NK-92 (cell line): ENCODE data around the gene DLG5.

ENCODE experiments used
- DNase-seq: peaks from one replicate; lab custom pipeline; 2025; ENCODE audit not compliant: unreplicated experiment; lab: John Stamatoyannopoulos, UW

The DLG5 gene

DNA sequence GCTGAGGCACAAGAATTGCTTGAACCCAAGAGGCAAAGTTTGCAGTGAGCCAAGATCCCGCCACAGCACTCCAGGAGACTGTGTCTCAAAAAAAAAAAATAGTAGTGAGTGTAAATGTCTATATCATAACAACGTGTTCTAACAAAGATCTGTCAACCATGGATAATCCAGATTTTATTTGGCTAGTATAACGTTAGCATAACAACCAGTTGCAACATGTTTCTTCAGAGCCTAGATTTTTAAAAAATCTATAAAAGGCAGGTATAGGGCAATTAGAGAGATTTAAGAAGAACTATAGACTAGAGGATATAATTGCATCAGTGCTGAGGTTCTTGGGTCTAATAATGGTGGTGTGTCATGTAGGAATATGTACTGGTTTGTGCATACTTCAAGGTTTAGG, 30.5 kb downstream of the DLG5 start:
- DNase-seq, result no peak

DNA sequence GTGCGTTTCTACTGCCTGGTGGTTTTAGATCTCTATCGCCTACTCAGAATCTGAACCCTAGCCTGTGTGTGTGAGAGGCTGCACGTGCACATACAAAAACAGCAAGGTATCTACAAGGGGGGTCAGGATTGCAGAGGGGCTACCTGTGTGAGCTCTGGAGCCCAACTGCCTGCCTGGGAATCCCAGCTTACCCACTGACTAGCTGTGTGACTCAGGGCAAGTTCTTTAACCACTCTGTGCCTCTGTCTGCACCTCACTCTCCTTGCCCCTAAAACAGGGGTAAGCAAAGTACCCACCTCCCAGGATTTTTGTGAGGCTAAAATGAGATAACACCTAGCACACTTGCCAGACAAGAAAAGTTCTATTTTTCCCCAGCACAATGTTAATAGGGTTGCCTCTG, 32.5 kb downstream of the DLG5 start:
- no peak for DNase-seq

DNA sequence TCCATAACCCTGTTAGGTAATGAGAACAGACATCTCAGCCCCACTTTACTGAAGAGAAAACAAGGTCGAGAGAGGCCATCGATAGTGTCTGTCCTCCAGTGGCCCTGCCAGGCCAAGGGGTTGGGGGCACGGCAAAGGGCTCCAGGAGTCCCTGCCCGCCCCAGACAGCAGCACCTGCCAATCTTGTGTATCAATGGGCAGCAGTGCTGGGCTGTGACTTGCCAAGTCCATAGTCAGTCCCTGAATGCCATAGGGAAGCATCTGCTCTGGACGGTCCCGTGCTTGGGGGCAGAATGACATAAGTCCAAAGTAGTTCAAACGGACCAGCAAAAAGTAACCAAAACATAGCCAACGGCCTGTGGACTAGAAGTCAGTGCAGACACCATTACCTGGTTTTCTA, 33.2 kb downstream of the DLG5 start:
- no peak for DNase-seq

DNA sequence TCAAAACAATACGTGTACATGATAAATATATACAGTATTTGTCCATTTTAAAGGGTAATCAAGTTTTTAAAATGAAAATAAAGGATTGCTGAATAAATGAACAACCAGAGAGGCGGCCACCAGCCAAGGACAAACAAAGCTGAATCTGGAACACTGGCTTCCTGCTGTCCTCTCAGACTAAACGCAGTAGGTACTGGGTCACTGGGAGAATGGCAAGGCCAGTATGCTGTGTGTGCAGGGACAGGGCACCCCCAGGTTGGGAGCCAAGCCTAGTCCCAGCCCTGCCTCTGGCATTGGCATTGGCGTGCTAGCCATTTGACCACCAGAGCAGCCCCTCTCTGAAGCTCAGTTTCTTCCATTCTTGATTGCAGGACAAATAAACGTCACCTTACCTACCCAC, 33.8 kb downstream of the DLG5 start:
- no peak for DNase-seq

DNA sequence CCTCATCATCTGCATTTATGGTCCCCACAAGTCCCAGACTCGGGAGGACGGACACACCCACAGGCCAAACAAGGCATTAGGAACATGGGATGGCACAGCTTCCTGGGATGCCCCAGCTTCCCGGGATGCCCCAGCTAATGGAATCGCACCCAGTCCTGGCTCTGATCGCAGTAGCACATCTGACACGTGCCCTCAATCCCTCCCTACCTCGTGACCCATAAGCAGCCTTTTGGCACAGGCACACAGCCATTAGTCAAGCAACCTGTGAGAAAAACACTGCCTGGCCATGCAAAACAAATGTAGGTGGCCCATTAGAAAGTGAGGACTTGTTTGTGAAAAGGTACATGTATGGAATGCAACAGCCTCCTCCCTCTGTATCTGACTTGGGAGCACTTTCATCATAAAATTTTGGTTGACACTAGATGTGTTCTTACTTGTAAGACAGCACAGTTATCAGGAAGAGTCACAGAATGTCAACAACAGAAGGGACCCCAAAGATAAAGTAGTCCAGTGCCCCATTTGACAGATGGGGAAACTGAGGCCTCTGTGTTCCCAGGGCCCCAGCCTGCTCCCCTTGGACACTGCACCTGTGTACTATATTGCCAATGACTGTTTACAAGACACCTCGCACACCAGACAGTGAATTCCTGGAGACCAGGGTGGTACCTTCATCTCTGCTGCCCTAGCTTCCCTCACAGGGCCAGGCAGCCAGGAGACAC, 34.4 kb downstream of the DLG5 start:
- DNase-seq, result no peak

DNA sequence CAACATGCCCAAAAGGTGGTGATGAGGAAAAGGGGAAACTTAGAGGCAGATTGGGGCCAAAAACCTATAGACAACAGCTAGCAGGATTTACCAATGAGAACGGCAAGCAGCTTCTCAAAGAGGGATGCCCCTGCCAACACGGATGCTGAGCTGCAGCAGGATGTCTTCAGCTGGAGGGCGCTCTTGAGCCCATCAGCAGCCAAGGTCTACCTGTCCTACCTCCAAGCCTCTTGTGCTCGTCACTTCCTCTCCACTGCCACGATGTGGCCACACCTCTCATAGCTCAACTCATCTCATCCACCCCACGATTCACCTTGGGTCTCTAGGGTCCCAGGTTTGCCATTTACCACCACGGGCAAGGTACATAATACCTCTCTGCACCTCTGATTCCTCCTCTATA, 36.5 kb downstream of the DLG5 start:
- no peak for DNase-seq

DNA sequence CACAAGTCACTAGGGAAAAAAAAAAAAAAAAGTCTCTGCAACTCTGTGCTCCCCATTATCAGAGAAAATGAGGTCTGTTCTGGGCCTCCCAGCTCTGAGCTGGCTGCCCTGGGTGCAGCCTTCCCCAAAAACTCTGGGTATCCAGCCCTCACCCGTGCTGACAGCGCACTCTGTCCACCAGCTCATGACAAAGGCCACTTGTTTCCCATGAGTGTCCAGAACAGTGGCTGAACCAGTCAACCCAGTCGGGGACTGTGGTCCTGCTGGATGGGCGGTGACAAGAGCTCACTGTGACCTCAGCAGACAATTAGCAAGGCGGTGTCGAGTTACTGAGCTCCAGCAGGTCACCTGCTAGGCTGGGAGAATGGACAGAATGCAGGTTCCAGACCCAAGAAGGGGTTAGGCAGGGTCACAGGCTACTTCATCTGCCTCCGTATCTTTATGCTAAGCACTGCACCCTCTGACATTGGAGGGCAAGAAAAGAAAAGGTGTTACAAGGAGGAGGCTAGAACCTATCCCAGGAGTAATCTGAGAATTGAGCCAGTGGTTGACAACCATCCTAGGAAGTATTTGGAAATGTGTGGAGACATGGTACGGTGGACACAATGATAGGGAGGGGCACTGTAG, 37.2 kb downstream of the DLG5 start:
- no peak for DNase-seq

DNA sequence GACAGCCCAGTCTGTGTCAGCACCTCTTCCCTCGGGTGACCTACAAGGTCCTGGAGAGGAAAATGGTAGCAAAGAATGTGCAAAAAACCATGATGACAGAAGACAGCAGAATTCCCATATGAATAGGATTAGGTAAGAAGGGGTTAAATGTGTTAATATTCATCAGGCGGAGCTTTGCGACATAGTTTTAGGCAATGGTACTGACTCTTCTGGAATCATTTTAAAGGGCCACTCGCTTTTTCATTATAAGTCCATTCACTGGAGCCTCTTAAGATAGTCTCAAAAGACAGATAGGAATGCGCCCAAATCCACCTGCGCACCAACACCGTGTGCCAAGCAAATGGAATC, 38.2 kb downstream of the DLG5 start:
- DNase-seq, result no peak

DNA sequence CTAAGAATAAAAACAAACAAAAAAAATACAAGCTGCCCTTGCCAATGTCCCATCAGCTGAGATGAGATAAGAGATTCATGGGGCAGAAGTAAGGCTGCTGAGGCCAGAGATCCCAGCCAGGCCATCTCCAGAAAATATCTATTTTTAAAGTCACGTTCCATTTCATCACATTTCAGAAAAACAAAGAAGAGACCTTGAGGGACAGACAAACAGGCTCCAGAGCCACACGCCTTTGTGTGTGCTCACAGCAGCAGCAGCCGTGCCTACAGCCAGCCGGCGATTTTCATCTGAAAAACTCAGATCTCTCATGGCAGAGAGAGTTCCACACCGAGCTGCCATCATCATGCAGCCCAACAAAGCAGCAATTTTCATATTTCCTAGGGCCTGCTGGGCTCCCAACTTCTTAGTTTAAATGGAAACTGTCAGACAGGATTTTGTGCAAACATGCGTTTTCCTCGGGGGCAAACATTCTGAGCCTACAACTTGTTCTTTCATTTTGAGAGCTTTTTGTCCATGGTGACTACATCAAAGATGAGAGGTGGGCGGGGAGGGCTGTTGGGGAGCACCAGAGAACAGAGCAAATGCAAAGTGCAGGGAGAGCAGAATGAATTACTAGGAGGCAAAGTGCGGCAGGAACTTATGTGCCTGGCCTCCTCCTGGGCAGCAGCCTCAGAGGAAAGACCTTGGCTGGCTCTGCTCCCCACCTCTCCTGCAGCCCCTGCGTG, 38.8 kb downstream of the DLG5 start:
- DNase-seq, result no peak

DNA sequence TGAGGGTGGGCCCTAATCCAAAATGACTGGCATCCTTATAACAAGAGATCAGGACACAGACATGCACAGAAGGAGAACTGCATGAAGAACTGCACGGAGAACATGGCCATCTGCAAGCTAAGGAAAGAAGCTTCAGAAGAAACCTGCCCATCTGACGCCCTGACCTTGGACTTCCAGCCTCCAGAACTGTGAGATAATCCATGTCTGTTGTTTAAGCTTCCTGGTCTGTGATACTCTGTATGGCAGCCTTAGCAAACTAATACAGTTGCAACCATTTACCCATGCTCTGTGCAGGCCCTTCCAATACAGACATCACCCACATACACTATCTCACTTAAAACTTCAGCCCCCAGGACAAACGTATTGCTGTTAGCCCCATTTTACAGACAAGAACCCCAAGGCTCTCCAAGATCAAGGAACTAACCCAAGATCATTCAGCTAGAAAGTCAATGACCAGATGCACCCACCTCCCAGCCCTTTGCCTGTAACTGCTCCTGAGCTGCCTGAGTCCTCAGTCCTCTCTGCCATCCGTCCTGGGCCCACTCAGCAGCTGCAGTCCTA, 39.7 kb downstream of the DLG5 start:
- no peak for DNase-seq

DNA sequence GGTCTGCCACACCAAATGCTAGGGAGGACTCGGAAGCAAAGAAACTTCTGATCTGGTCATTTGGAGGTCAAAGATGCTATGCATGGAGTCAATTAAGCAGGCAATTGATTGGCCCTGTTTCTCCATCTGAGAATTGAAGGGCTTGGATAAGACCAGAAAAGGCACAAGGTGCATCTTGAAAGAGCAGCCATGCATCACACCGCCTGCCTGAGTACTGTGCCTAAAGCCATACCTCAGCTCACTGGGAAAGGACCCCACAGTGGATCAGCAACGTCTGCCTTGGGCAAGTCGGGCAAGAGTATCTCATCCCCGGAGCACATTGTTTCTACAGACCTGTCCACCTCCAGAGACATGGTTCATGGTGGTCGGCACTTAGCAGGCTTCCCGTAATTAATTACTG, 42.4 kb downstream of the DLG5 start:
- no peak for DNase-seq

DNA sequence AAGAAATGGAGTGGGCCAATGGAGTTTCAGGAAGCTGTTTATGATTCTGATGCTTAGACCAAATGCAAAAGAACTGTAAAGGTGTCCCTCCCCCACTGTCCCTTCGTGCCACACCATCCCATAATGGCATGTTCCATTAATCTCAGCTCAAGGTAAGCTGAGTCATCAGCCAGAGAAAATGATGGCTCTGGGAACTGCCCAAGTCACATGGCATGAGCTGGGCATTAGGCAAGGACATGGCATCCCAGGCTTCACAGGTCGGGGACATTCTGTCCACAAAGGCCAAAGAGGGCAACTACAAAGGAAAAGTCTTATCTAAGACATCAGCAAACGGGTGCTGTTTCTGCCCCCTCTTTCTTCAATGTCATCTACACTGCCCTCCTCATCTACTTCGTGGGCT, 44.9 kb downstream of the DLG5 start:
- no peak for DNase-seq

DNA sequence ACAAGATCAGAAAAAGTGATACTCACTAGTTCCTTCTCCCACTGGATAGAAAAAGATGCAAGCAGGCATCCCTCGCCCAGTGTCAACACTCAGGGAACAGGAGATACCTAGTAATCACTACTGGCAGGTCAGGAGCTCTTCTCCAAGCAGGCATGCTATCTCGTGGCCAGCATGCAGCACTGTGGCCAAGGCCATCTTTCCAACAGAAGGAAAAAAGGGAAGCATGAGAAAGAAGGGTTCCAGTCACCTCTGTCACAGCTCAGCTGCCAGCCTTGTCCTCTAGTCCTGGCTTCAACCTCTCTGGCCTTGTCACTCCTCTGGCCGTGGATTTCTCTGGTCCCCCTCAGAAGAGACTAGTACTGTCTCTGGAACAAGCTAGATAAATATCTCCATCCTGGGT, 45.3 kb downstream of the DLG5 start:
- DNase-seq, result no peak

DNA sequence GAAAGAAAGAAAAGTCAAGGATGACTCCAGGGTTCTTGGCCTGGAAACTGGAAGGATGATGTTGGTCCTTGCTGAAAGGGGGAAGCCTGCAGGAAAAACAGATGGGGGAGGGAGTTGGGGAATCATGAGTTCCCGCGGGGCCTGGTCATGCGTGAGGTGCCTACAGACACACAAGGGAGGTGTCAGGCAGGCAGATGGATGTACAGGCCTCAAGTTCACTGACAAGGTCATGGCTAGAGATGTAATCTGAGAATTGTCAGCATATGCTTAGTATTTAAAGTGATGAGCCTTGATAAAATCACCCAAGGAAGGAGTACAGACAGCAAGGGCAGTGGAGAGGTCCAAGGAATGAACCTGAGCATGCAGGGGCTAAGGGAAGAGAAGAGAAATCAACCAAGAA, 46.8 kb downstream of the DLG5 start:
- DNase-seq, result no peak

DNA sequence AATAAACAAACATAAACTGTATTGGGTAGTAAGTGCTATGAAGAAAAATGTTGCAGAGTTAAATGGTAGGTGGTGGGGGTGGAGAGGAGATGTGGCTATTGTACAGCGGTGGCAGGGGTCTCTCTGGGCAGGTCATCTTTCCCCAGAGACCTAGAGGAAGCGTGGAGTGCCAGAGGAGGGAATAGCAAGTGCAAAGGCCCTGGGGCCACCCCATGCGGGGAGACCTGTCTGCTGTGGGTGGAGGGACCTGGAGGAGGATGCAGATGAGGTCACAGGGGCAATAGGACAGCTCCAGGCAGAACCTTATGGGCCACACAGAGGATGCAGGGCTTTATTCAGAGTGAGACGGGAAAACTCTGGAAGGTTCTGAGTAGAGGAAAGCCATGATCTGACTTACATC, 47.5 kb downstream of the DLG5 start:
- no peak for DNase-seq

DNA sequence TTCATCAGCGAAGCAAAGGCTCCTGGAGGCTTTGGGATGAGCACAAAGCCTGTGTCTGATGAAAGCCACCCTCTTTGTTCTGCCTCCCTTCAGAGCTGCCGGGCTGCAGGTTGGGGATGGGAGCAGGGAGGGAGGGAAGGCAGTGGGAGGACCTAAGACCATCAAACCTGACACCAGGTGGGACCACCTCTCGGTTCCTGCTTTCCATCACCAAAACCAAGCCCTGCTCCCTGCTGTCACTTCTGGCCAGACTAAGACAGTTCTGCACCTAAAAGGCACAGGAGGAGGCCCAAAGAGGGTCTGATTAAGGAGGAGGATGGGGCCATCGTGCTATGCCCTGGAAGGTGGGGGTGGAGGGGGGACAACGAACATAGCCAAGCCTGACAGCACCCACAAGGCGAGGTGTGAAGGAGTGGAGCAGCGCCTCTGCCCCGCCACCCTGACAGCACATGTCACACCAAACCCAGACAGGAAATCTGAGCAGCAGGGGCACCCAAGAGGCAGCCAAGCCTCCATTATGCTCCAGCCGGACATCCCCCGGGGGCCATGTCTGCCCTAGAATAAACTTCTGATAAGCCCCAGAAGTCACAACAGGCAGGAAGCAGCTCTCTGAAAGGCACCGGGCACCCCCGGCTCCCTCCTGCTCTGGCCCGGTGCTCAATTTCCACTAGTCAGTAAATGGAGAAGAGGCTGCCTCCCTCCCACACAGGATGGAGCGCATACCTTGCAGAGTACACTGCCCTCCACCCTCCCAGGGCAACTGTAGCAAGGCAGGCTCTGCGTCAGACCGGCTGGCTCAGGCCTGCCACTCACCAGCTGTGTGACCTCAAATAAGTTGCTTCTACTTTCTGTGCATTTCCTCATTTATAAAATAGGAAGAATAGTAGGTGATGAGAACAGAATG, 48.9 kb downstream of the DLG5 start:
- DNase-seq, result no peak

DNA sequence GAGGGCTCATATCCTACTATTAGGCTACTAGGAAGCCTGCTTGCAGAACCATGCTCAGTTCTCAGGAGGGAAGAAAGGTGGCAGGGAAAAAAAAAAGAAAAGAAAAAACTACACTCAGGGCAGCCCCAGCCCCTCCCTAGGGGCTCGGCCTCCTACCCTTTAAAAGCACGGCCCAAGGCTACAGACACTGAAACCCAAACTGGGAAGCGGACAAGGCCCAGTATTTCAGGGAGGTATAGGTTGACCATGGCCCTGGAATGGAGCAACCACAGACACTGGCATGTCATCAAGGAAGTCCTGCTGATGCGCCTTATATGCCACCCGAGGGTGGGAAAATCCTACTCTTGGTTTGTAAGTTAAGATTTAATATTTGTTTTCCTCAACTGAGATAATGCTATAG, 50.8 kb downstream of the DLG5 start:
- no peak for DNase-seq

DNA sequence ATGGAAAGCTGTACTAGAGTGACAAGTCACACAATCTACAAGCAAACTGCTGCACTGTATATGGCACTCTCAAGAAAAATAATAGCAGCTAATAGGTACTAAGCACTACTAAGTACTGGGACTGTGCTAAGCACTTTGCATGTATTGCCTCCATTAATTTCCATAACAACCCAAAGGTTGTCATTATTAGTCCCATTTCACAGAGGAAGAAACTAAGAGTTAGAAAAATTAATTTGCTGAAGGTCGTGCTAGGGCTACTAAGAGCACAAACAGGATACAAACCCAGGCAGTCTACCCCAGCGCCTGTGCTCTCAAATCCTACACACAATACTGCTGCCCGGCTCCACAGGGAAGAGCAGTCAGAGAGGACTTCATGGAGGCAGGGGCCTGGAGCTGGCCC, 51.7 kb downstream of the DLG5 start:
- DNase-seq, result no peak

DNA sequence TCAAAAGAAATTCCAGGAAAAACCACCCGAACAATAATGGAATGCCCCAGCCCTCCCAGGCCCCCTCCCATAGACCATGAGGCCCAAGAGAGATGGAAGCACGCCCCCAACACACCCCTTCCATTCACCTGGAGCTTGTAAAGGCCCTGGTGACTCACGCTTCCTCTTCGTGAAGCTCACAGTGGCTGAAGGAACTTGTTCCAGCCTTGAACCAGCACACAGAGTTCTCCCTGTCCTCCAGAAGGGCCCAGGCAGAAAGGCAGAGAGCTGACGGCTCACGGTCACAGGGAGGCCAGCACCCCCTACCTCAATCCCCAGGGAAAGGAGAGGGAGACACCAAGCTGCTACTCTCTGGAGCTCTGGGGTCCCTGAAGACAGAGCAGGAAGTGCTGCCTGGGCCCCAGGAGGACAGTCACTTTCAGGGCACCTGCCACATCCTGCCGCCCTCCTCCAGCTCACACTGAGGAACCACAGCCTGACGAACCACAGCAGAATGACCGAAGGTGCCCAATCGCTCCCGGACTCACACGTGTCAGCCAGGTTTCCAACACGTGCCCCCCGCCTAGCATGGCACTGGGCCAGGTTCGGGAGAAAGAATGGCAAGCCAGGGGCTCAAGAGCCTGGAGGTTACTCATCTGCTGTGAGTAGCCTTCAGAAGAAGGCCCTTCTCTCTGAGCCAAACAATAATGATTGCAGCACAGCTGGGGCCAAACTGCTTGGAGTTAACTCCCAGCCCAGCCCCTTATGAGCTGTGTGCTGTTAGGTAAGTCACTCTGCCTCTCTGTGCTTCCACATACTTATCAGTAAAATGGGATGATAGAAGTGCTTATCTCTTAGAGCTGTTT, 52.8 kb downstream of the DLG5 start:
- no peak for DNase-seq

DNA sequence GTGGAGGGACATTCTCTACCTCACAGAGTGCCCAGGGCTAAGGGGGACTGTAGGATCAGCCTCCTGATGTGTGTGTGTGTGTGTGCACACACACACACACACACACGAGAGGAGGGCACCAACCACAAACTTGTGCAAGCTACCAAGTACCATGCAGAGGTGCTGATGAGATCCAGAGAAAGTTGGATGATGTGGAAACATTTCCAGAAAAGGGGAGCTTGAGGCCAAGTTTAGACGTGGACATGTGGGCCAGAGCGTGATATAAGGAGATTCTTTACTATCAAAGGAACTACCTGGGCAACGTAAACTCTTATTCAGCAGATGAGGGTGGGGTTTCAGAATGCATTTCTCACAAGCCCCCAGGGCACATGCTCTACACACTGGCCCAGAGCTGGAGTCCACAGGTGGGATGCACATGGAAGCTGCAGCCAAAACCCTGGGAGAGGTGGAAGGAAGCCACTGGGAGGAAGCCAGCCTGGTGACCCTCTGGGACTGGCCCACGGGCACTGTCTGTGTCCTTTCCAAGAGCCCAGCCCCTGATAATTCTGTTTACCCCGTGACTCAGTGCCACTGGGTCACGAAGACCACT, 53.5 kb downstream of the DLG5 start:
- DNase-seq, result no peak
